GM23338 (cell line): ENCODE results near the gene PRC1. TPM values are rescaled to one million over a fixed set of nuclear protein-coding genes. Genes with fewer than 3 reads are reported as not detected.

Experiments used
- ATAC-seq: fragments of 200-7000 bp; cut with Tn5 transposase; 3 replicates; pipeline ENCODE4 v1.9.1; 2020
- DNase-seq: peaks from one replicate; pipeline ENCODE4 v3.0.0-alpha.2; 2015; ENCODE audit warnings: low spot score
- H2AFZ ChIP-seq: fragments of 200-600 bp; sonication (generic); 2 replicates; pipeline ENCODE4 v1.8.0; 2016; ENCODE audit warnings: antibody characterized with exemption, mild to moderate bottlenecking, moderate library complexity
- H3F3A ChIP-seq: fragments of 200-600 bp; sonication (generic); replicated peaks from 2 replicates; pipeline ENCODE4 v1.8.0; 2017; ENCODE audit warnings: antibody characterized with exemption, mixed run types, low read depth
- H3K27ac ChIP-seq: fragments of 200-600 bp; sonication (generic); 2 replicates; pipeline ENCODE4 v1.6.1; 2016; ENCODE audit warnings: low read depth
- H3K27me3 ChIP-seq: fragments of 200-600 bp; sonication (generic); 2 replicates; pipeline ENCODE4 v1.8.0; 2016; ENCODE audit warnings: mild to moderate bottlenecking, mixed run types, moderate library complexity; ENCODE audit not compliant: insufficient read depth
- H3K36me3 ChIP-seq: fragments of 200-600 bp; sonication (generic); 2 replicates; pipeline ENCODE4 v1.8.0; 2016; ENCODE audit warnings: mild to moderate bottlenecking; ENCODE audit not compliant: insufficient read depth
- H3K4me1 ChIP-seq: fragments of 200-600 bp; sonication (generic); 2 replicates; pipeline ENCODE4 v1.8.0; 2016; ENCODE audit warnings: mild to moderate bottlenecking, moderate library complexity; ENCODE audit not compliant: insufficient read depth
- H3K4me2 ChIP-seq: fragments of 200-600 bp; sonication (generic); 2 replicates; pipeline ENCODE4 v1.7.1; 2017; ENCODE audit warnings: mixed run types
- H3K4me3 ChIP-seq: fragments of 200-600 bp; sonication (generic); 2 replicates; pipeline ENCODE4 v1.6.1; 2016; ENCODE audit warnings: mixed run types
- H3K79me2 ChIP-seq: fragments of 200-600 bp; sonication (generic); replicated peaks from 2 replicates; pipeline ENCODE4 v1.8.0; 2017; ENCODE audit warnings: mild to moderate bottlenecking; ENCODE audit not compliant: insufficient read depth
- H3K9me2 ChIP-seq: fragments of 200-600 bp; sonication (generic); 2 replicates; pipeline ENCODE4 v1.8.0; 2017; ENCODE audit not compliant: insufficient read depth
- H4K20me1 ChIP-seq: fragments of 200-600 bp; sonication (generic); replicated peaks from 2 replicates; pipeline ENCODE4 v1.8.0; 2017; ENCODE audit warnings: mild to moderate bottlenecking; ENCODE audit not compliant: insufficient read depth
- H3K27ac Mint-ChIP-seq: 2 replicates; pipeline ENCODE4 v1.8.0; 2020; ENCODE audit warnings: inconsistent platforms, mild to moderate bottlenecking, moderate library complexity, mixed read lengths
- H3K27me3 Mint-ChIP-seq: 3 replicates; pipeline ENCODE4 v1.8.0; 2022; ENCODE audit warnings: low read depth, mild to moderate bottlenecking, moderate library complexity, mixed read lengths, inconsistent platforms; ENCODE audit not compliant: insufficient read depth, poor library complexity
- H3K36me3 Mint-ChIP-seq: 3 replicates; pipeline ENCODE4 v1.8.0; 2021; ENCODE audit warnings: low read depth, mild to moderate bottlenecking, inconsistent platforms, moderate library complexity, mixed read lengths
- H3K4me1 Mint-ChIP-seq: 3 replicates; pipeline ENCODE4 v1.8.0; 2020; ENCODE audit warnings: mild to moderate bottlenecking, inconsistent platforms, mixed read lengths
- H3K4me3 Mint-ChIP-seq: 3 replicates; pipeline ENCODE4 v1.8.0; 2021; ENCODE audit warnings: moderate library complexity, mild to moderate bottlenecking, inconsistent platforms, mixed read lengths
- H3K9me3 Mint-ChIP-seq: 3 replicates; pipeline ENCODE4 v1.8.0; 2020; ENCODE audit warnings: moderate library complexity, mild to moderate bottlenecking, inconsistent platforms, mixed read lengths
- CREB1 ChIP-seq: fragments of 250-450 bp; sonication (Bioruptor Pico); IDR thresholded peaks from 2 replicates; pipeline ENCODE4 v1.5.0; 2020; ENCODE audit warnings: low read depth, mild to moderate bottlenecking, moderate library complexity
- EZH2 ChIP-seq: fragments of 200-600 bp; sonication (generic); IDR thresholded peaks from one replicate; pipeline ENCODE4 v1.8.0; 2017; ENCODE audit warnings: antibody characterized with exemption, mild to moderate bottlenecking, low read depth; ENCODE audit not compliant: unreplicated experiment
- EZH2phosphoT487 ChIP-seq: fragments of 200-600 bp; sonication (generic); IDR thresholded peaks from one replicate; pipeline ENCODE4 v1.8.1; 2018; ENCODE audit warnings: antibody characterized with exemption; ENCODE audit not compliant: unreplicated experiment
- JUNB ChIP-seq: IDR thresholded peaks from one replicate; pipeline ENCODE4 v1.6.1; 2016; ENCODE audit warnings: antibody characterized with exemption; ENCODE audit not compliant: unreplicated experiment
- NANOG ChIP-seq: IDR thresholded peaks from 2 replicates; pipeline ENCODE4 v1.6.1; 2016; ENCODE audit warnings: antibody characterized with exemption, borderline replicate concordance
- POLR2AphosphoS5 ChIP-seq: IDR thresholded peaks from 2 replicates; pipeline ENCODE4 v1.6.1; 2016; ENCODE audit warnings: antibody characterized with exemption, low read depth
- STAT1 ChIP-seq: IDR thresholded peaks from one replicate; pipeline ENCODE4 v1.6.1; 2016; ENCODE audit warnings: antibody characterized with exemption; ENCODE audit not compliant: unreplicated experiment
- ZNF114 ChIP-seq: fragments of 250-450 bp; sonication (Bioruptor Pico); IDR thresholded peaks from 2 replicates; pipeline ENCODE4 v1.5.0; 2020; ENCODE audit warnings: mild to moderate bottlenecking, moderate library complexity
- ZNF331 ChIP-seq: fragments of 250-450 bp; sonication (Bioruptor Pico); IDR thresholded peaks from 2 replicates; pipeline ENCODE4 v1.5.0; 2020; ENCODE audit warnings: low read depth, mild to moderate bottlenecking, moderate library complexity
- polyA plus RNA-seq: library from polyadenylated mRNA; unstranded; fragments of >200 nt; fragmentation: Nextera tagmentation; extraction: Ambion mirVana; gene quantifications from 2 replicates; pipeline ENCODE4 v1.2.1, GENCODE V29; 2016
- total RNA-seq: library from RNA; depleted of rRNA; stranded (reverse); fragments of >200 nt; shearing (Covaris generic); gene quantifications from 2 replicates; pipeline ENCODE4 v1.2.3, GENCODE V29; 2014
- TF ChIP-seq, protein P1 (sequence below): IDR thresholded peaks from one replicate; pipeline ENCODE4 v1.6.1; 2018; ENCODE audit warnings: antibody characterized with exemption; ENCODE audit not compliant: unreplicated experiment
- TF ChIP-seq, protein P2 (sequence below): fragments of 250-450 bp; sonication (Bioruptor Pico); IDR thresholded peaks from 2 replicates; pipeline ENCODE4 v1.5.0; 2020; ENCODE audit warnings: mild to moderate bottlenecking, moderate library complexity
- TF ChIP-seq, protein P3 (sequence below), 2 experiments: fragments of 200-600 bp in 1 of 2; sonication (generic) in 1 of 2; conservative IDR thresholded peaks; 2 replicates each; pipeline versions ENCODE4 v1.5.1 to v1.6.1; 2016 to 2017; ENCODE audit warnings: antibody characterized with exemption in 2 of 2, low read depth in 2 of 2, mild to moderate bottlenecking in 2 of 2, moderate library complexity in 1 of 2
- TF ChIP-seq, protein P4 (sequence below): IDR thresholded peaks from 2 replicates; pipeline ENCODE4 v1.6.1; 2016; ENCODE audit warnings: antibody characterized with exemption

The PRC1 gene
- total and polyA plus RNA-seq, 2 experiments from 2014 or later, result 102 to 150 TPM

DNA sequence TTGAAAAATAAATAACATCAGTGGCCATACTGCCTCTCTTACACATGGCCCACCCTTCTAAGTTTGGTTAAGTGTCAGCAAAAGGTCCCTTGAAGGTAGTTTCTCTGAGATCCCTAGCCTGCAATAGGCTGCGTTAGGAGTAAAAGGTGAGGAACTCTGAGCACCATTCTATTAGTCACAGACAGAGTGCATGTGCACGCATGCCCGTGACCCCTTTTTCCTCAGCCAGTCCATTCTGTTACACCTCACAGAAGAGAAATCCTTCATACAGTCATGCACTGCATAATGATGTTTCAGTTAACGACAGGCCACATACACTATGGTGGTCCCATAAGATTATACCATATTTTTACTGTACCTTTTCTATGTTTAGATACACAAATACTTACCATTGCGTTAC is 27.1 kb downstream of the PRC1 start:
- no peaks in the 10 kb centered on the region; the same call in 1 of the 2 replicates for H3K79me2 ChIP-seq

More for the DNA sequence above, 27.1 kb downstream of the PRC1 start:
- Mint-ChIP-seq H3K36me3 (peaks cover 79% of the 10 kb centered on the region), H3K4me1 (no peaks in the 10 kb centered on the region), H3K27ac (no peak overlapping the region), H3K4me3 (no peak overlapping the region), H3K9me3 (no peaks in the 10 kb centered on the region), H3K27me3 (peaks cover 4% of the 10 kb centered on the region)
- TF ChIP-seq EZH2 (no peak), POLR2AphosphoS5 (no peak), CREB1 (CRISPR knock-in tag) (no peak), NANOG (no peak), EZH2phosphoT487 (no peak), STAT1 (no peak), ZNF331 (CRISPR knock-in tag) (no peak), ZNF114 (CRISPR knock-in tag) (no peak), JUNB (no peak)
- TF ChIP-seq, protein P1, sequence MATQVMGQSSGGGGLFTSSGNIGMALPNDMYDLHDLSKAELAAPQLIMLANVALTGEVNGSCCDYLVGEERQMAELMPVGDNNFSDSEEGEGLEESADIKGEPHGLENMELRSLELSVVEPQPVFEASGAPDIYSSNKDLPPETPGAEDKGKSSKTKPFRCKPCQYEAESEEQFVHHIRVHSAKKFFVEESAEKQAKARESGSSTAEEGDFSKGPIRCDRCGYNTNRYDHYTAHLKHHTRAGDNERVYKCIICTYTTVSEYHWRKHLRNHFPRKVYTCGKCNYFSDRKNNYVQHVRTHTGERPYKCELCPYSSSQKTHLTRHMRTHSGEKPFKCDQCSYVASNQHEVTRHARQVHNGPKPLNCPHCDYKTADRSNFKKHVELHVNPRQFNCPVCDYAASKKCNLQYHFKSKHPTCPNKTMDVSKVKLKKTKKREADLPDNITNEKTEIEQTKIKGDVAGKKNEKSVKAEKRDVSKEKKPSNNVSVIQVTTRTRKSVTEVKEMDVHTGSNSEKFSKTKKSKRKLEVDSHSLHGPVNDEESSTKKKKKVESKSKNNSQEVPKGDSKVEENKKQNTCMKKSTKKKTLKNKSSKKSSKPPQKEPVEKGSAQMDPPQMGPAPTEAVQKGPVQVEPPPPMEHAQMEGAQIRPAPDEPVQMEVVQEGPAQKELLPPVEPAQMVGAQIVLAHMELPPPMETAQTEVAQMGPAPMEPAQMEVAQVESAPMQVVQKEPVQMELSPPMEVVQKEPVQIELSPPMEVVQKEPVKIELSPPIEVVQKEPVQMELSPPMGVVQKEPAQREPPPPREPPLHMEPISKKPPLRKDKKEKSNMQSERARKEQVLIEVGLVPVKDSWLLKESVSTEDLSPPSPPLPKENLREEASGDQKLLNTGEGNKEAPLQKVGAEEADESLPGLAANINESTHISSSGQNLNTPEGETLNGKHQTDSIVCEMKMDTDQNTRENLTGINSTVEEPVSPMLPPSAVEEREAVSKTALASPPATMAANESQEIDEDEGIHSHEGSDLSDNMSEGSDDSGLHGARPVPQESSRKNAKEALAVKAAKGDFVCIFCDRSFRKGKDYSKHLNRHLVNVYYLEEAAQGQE, result no peak
- TF ChIP-seq, protein P2, sequence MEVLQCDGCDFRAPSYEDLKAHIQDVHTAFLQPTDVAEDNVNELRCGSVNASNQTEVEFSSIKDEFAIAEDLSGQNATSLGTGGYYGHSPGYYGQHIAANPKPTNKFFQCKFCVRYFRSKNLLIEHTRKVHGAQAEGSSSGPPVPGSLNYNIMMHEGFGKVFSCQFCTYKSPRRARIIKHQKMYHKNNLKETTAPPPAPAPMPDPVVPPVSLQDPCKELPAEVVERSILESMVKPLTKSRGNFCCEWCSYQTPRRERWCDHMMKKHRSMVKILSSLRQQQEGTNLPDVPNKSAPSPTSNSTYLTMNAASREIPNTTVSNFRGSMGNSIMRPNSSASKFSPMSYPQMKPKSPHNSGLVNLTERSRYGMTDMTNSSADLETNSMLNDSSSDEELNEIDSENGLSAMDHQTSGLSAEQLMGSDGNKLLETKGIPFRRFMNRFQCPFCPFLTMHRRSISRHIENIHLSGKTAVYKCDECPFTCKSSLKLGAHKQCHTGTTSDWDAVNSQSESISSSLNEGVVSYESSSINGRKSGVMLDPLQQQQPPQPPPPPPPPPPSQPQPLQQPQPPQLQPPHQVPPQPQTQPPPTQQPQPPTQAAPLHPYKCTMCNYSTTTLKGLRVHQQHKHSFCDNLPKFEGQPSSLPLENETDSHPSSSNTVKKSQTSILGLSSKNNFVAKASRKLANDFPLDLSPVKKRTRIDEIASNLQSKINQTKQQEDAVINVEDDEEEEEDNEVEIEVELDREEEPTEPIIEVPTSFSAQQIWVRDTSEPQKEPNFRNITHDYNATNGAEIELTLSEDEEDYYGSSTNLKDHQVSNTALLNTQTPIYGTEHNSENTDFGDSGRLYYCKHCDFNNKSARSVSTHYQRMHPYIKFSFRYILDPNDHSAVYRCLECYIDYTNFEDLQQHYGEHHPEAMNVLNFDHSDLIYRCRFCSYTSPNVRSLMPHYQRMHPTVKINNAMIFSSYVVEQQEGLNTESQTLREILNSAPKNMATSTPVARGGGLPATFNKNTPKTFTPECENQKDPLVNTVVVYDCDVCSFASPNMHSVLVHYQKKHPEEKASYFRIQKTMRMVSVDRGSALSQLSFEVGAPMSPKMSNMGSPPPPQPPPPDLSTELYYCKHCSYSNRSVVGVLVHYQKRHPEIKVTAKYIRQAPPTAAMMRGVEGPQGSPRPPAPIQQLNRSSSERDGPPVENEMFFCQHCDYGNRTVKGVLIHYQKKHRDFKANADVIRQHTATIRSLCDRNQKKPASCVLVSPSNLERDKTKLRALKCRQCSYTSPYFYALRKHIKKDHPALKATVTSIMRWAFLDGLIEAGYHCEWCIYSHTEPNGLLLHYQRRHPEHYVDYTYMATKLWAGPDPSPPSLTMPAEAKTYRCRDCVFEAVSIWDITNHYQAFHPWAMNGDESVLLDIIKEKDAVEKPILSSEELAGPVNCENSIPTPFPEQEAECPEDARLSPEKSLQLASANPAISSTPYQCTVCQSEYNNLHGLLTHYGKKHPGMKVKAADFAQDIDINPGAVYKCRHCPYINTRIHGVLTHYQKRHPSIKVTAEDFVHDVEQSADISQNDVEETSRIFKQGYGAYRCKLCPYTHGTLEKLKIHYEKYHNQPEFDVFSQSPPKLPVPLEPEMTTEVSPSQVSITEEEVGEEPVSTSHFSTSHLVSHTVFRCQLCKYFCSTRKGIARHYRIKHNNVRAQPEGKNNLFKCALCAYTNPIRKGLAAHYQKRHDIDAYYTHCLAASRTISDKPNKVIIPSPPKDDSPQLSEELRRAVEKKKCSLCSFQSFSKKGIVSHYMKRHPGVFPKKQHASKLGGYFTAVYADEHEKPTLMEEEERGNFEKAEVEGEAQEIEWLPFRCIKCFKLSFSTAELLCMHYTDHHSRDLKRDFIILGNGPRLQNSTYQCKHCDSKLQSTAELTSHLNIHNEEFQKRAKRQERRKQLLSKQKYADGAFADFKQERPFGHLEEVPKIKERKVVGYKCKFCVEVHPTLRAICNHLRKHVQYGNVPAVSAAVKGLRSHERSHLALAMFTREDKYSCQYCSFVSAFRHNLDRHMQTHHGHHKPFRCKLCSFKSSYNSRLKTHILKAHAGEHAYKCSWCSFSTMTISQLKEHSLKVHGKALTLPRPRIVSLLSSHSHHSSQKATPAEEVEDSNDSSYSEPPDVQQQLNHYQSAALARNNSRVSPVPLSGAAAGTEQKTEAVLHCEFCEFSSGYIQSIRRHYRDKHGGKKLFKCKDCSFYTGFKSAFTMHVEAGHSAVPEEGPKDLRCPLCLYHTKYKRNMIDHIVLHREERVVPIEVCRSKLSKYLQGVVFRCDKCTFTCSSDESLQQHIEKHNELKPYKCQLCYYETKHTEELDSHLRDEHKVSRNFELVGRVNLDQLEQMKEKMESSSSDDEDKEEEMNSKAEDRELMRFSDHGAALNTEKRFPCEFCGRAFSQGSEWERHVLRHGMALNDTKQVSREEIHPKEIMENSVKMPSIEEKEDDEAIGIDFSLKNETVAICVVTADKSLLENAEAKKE (CRISPR knock-in tag), result no peak
- TF ChIP-seq, protein P3, sequence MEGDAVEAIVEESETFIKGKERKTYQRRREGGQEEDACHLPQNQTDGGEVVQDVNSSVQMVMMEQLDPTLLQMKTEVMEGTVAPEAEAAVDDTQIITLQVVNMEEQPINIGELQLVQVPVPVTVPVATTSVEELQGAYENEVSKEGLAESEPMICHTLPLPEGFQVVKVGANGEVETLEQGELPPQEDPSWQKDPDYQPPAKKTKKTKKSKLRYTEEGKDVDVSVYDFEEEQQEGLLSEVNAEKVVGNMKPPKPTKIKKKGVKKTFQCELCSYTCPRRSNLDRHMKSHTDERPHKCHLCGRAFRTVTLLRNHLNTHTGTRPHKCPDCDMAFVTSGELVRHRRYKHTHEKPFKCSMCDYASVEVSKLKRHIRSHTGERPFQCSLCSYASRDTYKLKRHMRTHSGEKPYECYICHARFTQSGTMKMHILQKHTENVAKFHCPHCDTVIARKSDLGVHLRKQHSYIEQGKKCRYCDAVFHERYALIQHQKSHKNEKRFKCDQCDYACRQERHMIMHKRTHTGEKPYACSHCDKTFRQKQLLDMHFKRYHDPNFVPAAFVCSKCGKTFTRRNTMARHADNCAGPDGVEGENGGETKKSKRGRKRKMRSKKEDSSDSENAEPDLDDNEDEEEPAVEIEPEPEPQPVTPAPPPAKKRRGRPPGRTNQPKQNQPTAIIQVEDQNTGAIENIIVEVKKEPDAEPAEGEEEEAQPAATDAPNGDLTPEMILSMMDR (conservative IDR thresholded peaks at IDR 0.05; ENCODE audit: low read depth in 2 of 2), result no peak
- TF ChIP-seq, protein P4, sequence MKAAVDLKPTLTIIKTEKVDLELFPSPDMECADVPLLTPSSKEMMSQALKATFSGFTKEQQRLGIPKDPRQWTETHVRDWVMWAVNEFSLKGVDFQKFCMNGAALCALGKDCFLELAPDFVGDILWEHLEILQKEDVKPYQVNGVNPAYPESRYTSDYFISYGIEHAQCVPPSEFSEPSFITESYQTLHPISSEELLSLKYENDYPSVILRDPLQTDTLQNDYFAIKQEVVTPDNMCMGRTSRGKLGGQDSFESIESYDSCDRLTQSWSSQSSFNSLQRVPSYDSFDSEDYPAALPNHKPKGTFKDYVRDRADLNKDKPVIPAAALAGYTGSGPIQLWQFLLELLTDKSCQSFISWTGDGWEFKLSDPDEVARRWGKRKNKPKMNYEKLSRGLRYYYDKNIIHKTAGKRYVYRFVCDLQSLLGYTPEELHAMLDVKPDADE, result no peak
- Histone ChIP-seq H3K36me3 (peaks cover 73% of the 10 kb centered on the region), H3F3A (peaks cover 6% of the 10 kb centered on the region; the same call in 1 of the 2 replicates), H4K20me1 (peaks cover 21% of the 10 kb centered on the region), H3K4me3 (no peak overlapping the region), H3K4me2 (no peak overlapping the region), H2AFZ (no peak overlapping the region), H3K27ac (no peak overlapping the region), H3K9me2 (no peaks in the 10 kb centered on the region), H3K4me1 (no peaks in the 10 kb centered on the region), H3K27me3 (no peaks in the 10 kb centered on the region)
- DNase-seq, result no peak
- no peak for ATAC-seq
